ENCODE results near the gene QRFPR. TPM values are rescaled to one million over a fixed set of nuclear protein-coding genes. Genes with fewer than 3 reads are reported as not detected.

QRFPR gene
- total and polyA plus RNA-seq, 7 donors = 0.06 to 0.45 (median 0.14) TPM; not detected in 3

GRCh38 chr4:121375262-121375661 lies 5.6 kb downstream of the QRFPR start:
- TF ChIP-seq, protein P1, sequence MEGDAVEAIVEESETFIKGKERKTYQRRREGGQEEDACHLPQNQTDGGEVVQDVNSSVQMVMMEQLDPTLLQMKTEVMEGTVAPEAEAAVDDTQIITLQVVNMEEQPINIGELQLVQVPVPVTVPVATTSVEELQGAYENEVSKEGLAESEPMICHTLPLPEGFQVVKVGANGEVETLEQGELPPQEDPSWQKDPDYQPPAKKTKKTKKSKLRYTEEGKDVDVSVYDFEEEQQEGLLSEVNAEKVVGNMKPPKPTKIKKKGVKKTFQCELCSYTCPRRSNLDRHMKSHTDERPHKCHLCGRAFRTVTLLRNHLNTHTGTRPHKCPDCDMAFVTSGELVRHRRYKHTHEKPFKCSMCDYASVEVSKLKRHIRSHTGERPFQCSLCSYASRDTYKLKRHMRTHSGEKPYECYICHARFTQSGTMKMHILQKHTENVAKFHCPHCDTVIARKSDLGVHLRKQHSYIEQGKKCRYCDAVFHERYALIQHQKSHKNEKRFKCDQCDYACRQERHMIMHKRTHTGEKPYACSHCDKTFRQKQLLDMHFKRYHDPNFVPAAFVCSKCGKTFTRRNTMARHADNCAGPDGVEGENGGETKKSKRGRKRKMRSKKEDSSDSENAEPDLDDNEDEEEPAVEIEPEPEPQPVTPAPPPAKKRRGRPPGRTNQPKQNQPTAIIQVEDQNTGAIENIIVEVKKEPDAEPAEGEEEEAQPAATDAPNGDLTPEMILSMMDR (IDR thresholded peaks at IDR 0.05) = no peak
- H3K27ac ChIP-seq = no peak overlapping the region
- no peaks in the 10 kb centered on the region for H3K36me3 ChIP-seq (ENCODE audit: insufficient read depth in 1 of 2, low read depth in 1 of 2)
- intact Hi-C loops (cut with DNase I) = loop anchor here in 1 of 2 donors (10.0 kb wide), 1 partner anchor 280 kb away; no protein-coding TSS in a partner anchor
- no peak overlapping the region for H3K4me3 ChIP-seq
- peaks cover 0 to 12% (median 0%) of the 10 kb centered on the region in 3 donors for H3K27me3 ChIP-seq (ENCODE audit: insufficient read depth in 3 of 3, low read length in 2 of 3)
- DNase-seq (no peak), ATAC-seq (no peak)
- no peaks in the 10 kb centered on the region for H3K9me3 ChIP-seq
- no peaks in the 10 kb centered on the region for H3K4me1 ChIP-seq

- no peak overlapping the region for H3K4me3 ChIP-seq
- TF ChIP-seq, protein P1 (IDR thresholded peaks at IDR 0.05) = no peak
- ATAC-seq (no peak), DNase-seq (no peak)
- 78 to 86% (median 84%) methylated on average over 6 of the region's 6 CpGs for WGBS, 3 donors
- H3K4me1 ChIP-seq = no peaks in the 10 kb centered on the region
- H3K9me3 ChIP-seq = no peaks in the 10 kb centered on the region
- no peaks in the 10 kb centered on the region for H3K36me3 ChIP-seq (ENCODE audit: insufficient read depth in 1 of 2, low read depth in 1 of 2)
- intact Hi-C loops (cut with DNase I) = loop anchor here (5.0 to 10.0 kb wide), 3 partner anchors 281 to 363 kb away; no protein-coding TSS in a partner anchor
- no peaks in the 10 kb centered on the region for H3K27me3 ChIP-seq (ENCODE audit: insufficient read depth in 3 of 3, low read length in 2 of 3)
- H3K27ac ChIP-seq = no peak overlapping the region
These were observed 7.0 kb downstream of the QRFPR start for GRCh38 chr4:121373841-121374240.

DNA sequence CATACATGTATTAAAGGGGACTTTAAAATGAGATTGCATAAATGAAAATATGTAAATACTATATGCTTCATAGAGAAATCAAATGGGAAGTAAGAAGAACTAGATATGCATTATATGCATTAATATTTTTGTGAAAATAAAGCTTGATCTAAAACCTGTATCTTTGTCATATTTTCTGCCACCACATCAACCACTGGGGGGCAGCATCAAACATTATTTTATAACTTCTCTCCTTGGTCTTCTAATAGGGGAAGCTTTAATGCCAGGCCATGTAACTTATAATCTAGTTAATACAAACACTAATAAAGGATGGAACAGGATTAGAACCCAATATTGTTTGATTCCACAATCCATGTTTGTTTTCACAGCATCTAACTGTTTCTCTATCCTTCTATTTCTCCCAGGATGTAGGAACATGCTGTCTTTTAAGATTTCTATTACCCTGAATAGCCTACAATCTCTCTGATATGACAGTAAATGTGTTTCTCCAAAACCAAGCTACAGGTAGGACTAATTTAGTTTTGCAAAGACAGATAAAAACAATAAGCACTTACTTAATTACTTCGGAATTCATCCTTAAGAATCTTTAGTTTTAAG lies 10.0 kb downstream of the QRFPR start:
- H3K4me3 ChIP-seq = no peak overlapping the region
- no peak for DNase-seq
- whole genome bisulfite sequencing, 3 donors = 83 to 85% (median 84%) methylated on average over 1 of the region's 1 CpG
- TF ChIP-seq, protein P1 (IDR thresholded peaks at IDR 0.05) = peak; percentile 50
- H3K4me1 ChIP-seq = no peaks in the 10 kb centered on the region
- H3K27ac ChIP-seq = no peak overlapping the region
- intact Hi-C loops (cut with DNase I) = loop anchor here (5.0 to 10.0 kb wide), 3 partner anchors 284 to 366 kb away; no protein-coding TSS in a partner anchor
- H3K9me3 ChIP-seq = no peaks in the 10 kb centered on the region
- ATAC-seq = no peak
- H3K36me3 ChIP-seq (ENCODE audit: insufficient read depth in 1 of 2, low read depth in 1 of 2) = no peaks in the 10 kb centered on the region
- H3K27me3 ChIP-seq (ENCODE audit: insufficient read depth in 3 of 3, low read length in 2 of 3) = no peaks in the 10 kb centered on the region

- TF ChIP-seq, protein P1 (IDR thresholded peaks at IDR 0.05) = no peak
- Histone ChIP-seq H3K27ac (no peak overlapping the region), H3K9me3 (no peaks in the 10 kb centered on the region), H3K4me1 (no peaks in the 10 kb centered on the region), H3K4me3 (no peak overlapping the region), H3K36me3 (ENCODE audit: insufficient read depth in 1 of 2, low read depth in 1 of 2) (no peaks in the 10 kb centered on the region), H3K27me3 (ENCODE audit: insufficient read depth in 3 of 3, low read length in 2 of 3) (no peaks in the 10 kb centered on the region)
- WGBS, 3 donors = 69 to 90% (median 71%) methylated on average over 1 of the region's 1 CpG
- ATAC-seq = no peak
- intact Hi-C loops (cut with DNase I) = no loop called here
- no peak for DNase-seq
These were observed 20.3 kb downstream of the QRFPR start for GRCh38 chr4:121360495-121360894.

DNA sequence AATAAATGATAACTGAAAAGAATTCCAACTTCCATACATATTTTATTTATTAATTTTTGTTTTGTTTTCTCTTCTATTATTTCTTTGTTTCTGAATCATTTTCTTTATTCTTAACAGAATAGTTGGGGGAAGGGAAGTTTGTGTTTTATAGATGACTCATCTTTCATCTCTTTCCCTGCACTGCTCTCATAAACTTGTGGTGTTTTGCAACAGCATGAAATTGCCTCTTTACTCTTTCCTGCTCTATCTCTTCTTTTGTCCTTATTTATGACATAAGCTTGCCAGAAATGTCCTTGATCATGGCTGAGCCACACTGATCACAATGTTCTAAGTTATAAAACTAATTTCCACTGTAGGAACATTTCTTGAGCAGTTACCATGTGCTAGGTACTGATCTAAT lies 22.3 kb downstream of the QRFPR start:
- DNase-seq (no peak), ATAC-seq (no peak)
- intact Hi-C loops (cut with DNase I) = no loop called here
- Histone ChIP-seq H3K4me1 (no peaks in the 10 kb centered on the region), H3K4me3 (no peak overlapping the region), H3K9me3 (no peaks in the 10 kb centered on the region), H3K36me3 (ENCODE audit: insufficient read depth in 1 of 2, low read depth in 1 of 2) (no peaks in the 10 kb centered on the region), H3K27me3 (ENCODE audit: insufficient read depth in 3 of 3, low read length in 2 of 3) (no peaks in the 10 kb centered on the region), H3K27ac (no peak overlapping the region)
- TF ChIP-seq, protein P1 (IDR thresholded peaks at IDR 0.05) = no peak

All from psoas muscle (tissue), 8 donors.